ENCODE measurements around the gene CASK.

The CASK gene, protein sequence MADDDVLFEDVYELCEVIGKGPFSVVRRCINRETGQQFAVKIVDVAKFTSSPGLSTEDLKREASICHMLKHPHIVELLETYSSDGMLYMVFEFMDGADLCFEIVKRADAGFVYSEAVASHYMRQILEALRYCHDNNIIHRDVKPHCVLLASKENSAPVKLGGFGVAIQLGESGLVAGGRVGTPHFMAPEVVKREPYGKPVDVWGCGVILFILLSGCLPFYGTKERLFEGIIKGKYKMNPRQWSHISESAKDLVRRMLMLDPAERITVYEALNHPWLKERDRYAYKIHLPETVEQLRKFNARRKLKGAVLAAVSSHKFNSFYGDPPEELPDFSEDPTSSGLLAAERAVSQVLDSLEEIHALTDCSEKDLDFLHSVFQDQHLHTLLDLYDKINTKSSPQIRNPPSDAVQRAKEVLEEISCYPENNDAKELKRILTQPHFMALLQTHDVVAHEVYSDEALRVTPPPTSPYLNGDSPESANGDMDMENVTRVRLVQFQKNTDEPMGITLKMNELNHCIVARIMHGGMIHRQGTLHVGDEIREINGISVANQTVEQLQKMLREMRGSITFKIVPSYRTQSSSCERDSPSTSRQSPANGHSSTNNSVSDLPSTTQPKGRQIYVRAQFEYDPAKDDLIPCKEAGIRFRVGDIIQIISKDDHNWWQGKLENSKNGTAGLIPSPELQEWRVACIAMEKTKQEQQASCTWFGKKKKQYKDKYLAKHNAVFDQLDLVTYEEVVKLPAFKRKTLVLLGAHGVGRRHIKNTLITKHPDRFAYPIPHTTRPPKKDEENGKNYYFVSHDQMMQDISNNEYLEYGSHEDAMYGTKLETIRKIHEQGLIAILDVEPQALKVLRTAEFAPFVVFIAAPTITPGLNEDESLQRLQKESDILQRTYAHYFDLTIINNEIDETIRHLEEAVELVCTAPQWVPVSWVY

GRCh38 chrX:41923211-41923977, at the start of gene CASK:
Gene CASK (minus strand): TSS chrX:41923554. CDS start chrX:41922988, 566 bp downstream.
- peak; percentile 86 for DNase-seq

- DNase-seq = no peak
Measured at GRCh38 chrX:41971346-41971745, 48.0 kb upstream of the CASK start.

DNA sequence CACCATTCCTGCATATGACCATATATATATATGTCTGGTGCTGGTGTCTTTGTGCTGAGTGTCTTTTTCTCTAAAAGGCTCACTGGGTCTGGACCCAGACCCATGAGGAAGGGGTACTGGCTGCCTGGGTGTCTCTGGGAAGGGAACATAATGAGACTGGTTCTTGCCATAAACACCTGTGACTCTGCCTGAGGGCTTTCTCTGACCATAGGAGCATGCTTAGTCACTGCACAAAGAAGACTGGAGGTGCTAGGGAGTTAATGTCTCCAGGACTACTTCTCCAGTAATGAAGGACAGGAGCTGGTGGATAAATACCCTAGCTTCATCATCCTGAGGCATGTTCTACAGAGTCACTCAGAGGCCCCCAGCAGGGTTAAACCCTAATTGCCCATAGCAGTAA, 47.1 kb upstream of the CASK start:
- no peak for DNase-seq

GRCh38 chrX:41963348-41963747, 40.0 kb upstream of the CASK start:
- no peak for DNase-seq

GRCh38 chrX:41960142-41960541, 36.8 kb upstream of the CASK start:
- no peak for DNase-seq

DNA sequence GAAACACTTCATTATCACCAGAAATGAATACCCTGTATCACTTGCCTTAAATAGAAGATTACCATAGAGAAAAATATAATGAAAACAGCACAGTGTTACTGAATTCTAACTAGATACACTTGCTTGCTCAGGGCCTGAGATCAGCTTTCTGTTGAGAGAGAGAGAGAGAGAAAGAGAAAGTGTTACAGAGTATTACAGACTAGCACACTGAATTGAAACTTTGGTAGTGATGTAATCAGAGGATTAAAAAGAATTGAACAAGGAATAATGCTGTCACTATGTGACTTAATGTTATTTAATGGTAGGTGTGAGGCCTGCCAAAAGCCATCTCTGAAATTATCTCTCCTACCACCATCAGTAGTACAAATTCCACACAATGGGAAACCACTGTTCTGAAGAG, 35.5 kb upstream of the CASK start:
- no peak for DNase-seq

DNA sequence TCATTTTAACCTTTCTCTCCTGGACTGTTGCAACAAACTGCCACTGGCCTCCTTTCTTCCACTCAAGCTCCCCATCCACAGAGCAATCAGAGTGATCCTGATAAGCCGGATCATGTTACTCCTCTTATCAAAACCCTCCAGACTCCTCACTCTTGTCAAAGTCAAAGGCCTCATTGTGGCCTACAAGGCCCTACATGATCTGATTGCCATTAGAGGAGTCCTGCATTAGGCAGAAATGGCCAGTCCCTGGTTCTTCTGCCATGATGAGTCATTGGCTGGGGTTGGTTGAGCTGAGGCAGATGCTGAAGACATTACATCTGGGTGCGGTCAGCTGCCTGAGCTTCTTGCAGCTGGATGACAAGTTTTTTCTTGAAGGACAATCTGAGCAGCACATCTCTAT, 32.7 kb upstream of the CASK start:
- DNase-seq = peak; percentile 48

- no peak for DNase-seq
Measured at GRCh38 chrX:41952102-41952501, 28.7 kb upstream of the CASK start.

- no peak for DNase-seq
Measured at GRCh38 chrX:41946989-41947612, 23.7 kb upstream of the CASK start.

DNA sequence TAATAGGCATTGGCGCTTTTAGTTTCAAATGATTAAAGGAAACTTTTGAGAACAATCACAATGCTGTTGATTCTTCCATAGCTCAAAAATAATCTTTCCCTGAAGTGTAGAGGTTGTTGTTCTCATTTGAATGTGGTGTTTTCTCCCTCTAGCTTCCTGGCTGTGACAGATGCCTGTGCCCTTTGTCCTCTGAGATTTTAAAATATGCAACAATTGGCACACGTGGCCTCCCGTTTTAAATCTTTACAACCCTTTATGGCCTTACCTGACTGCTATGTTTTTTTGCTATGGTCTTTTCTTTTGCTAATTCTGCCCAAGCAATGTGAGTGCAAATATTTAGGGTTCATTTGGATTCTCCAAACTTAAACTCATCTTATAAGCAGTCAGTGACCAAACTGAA, 22.9 kb upstream of the CASK start:
- DNase-seq = no peak

DNA sequence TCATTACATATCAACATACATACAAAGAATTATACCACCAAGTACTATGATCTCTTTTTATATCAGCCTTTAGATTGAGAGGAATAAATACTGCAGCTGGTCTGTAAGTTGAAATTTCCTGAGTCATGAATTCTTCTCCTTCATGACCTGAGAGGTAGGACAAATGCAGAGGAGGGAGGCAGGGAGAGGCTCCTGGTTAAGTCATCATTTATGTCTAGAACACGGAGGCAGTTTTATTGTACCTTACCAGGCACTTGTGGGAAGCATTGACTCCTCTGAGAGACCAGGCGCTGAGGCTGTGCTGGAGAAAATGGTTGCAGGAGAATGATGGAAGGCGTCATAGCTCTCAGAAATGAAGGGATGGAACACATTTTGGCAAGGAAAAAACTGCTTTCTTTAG, 12.5 kb upstream of the CASK start:
- DNase-seq = no peak

DNA sequence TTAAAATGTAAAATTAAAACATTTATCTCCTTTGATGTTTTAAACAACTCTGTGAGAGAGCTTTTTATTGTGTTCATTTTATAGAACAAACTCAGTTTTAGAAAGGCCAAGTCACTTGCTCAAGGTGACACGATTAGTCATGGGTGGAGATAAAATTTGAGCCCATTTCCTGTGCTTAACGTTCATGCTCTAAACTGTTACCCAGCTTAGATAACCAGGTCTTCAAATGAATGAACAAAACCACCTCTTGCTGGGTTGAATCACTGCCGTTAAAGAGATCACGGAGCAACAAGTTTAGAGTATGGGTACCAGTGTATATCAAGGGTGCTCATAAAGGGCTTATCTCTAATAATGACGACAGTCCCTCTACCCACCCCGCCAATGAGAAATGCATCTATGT, 10.2 kb upstream of the CASK start:
- peak; percentile 18 for DNase-seq

GRCh38 chrX:41932885-41933284, 9.5 kb upstream of the CASK start:
- no peak for DNase-seq

DNA sequence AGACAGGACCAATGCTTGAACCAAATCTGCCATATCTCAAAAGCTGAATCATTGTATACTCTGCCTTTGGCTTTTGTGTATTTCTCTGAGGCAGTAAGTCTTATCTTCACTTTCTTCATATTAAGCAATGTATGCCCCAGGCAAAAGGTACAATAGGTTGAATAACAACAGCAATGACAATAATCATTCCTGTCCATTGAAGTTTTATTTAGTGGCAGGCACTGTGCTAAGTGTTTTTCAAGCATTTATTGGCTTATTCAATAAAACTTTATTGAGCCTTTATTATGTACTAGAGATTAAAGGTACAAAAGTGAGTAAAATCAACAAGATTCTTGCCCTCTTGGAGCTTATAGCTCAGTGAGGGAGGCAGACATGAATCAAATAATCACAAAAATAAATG, 8.2 kb upstream of the CASK start:
- no peak for DNase-seq

DNA sequence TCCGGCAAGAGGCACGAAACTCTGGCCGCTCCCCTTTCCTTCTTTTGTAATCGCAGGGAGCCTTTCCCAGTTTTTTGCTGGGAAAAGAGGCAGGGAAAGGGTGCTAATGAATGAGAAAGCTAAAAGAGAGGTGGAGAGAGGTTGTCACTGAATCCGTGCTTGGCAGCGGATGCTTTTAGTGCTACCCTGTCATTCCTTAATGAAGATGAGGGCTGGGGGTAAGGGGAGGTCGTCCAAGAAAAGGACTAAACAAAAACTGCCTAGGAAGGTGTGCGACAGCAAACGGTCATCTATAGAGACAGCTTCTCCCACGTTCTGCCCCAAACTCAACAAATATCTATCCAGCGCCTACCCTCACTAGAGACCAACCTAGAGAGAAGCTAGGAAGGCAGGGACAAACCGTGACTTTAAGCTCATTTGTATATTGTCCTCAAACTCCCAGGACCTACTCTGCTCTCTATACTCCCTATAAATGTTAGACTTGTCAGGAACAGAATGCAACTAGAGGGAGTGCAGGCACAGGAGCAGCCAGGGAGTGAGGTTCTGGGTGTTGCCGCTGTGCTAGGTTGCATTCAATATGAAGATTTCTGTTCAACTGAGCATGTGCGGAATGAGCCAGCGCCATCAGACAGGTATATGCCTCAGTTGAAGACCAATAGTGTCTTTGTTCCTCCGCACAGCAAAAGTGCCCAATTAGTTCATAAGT, 777 bp upstream of the CASK start:
- peak; percentile 21 for DNase-seq

GRCh38 chrX:41922431-41923151, 763 bp downstream of the CASK start:
- DNase-seq = no peak

DNA sequence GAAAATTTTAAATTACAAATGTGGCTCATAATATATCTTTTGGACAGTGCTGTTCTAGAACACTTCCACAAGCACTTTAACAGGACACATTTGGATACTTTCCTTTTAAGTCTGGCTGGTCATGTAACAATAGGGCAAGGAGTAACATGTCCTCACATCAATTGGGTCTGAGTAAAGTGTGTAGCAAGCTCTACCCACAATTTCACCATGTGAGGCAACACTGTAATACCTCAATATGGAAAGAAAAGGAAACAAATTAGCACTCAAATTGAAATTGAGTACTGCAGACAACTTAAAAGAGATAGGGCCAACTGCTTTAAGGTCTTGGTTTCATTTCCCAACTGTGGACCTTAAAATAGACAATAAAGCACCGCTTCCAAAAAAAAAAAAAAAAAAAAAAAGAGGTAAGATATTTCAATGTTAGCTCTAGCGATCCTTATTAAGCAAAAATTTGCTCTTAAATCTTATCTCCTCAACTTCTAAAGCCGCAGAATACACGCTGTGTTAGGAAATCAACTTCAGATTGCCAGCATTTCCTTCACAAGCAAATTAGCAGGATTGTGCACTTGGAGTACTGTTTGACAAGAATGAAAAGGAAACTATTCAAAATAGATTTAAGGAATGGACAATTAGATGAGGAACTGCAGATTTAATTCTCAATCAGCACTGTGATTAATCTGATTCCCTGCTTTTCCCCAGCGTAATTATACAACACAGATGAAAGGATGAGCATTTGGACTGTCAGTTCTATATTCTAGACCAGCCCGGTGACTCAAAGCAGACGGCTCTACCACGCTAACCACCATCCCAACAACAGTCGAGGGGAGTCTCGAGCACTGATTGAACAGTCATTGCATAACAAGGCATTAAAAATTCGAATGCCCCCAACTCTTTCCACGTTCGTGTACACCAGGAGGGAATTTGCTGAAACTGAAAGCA, 1.6 kb downstream of the CASK start:
- DNase-seq = peak; percentile 1

DNA sequence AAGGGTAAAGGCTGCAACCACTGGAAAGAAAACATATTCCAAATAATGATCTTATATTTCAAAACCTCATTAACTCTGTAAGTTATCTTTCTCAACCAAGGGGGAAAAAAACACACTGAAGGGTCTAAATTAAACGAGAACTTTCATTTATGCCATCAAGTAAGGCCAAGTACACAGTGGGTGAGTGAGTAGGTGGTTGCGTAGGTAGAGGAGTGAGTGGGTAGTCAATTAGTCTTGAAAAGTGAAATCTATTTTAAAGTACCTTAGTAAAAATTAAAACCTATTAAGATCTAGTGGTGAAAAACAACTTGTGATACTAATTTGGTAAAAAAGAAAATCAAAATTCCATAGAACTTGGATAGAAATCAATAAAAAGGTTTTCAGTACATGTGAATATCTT, 3.5 kb downstream of the CASK start:
- no peak for DNase-seq

DNA sequence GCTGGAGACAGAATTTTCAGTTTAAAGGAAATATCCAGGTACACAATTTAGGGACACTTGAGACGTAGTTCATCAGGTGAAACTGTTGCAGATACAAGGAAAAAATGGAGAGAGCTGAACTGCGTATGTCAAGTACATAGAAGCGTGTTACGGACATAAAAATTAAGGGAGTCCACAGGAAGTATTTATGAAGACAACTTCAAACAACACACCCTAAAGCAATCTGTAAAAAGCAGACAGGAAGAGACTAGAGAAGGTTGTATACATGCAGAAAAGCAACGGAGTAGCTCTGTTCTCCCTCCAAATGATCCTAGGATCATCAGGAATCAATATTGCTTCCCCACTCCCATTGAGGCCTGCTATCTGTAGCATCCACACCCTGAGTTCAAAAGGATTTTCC, 5.8 kb downstream of the CASK start:
- no peak for DNase-seq

DNA sequence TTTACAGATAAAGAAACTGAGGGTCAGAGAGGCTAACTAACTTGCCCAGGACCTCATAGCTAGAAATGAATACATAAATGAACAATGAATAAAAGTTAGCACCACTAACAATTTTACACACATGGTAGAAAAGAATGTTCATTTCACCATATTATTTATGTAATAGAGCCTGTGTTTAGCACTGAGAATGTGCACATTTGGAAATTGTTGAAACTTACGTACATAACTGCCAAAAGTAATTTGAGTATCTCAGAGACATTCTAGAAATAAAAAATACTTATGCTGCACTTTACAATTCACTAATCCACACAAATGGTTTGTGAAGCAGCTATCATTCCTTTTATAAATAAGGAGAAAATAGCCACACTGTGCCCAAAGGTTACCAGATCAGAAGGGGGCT, 9.9 kb downstream of the CASK start:
- DNase-seq = no peak

All from hematopoietic multipotent progenitor cell treated with erythropoietin and hydrocortisone succinate and interleukin-3 and kit ligand, for 8 days (in vitro differentiated cells).